A549 (cell line): ENCODE measurements around the gene LAMA3. TPM values are rescaled to one million over a fixed set of nuclear protein-coding genes. Genes with fewer than 3 reads are reported as not detected.

Experiments
- ATAC-seq, 2 experiments: fragments of 200-7000 bp in 1 of 2; fragments of >200 bp in 1 of 2; cut with Nextera tagmentation in 1 of 2; cut with Tn5 transposase in 1 of 2; 3 replicates each; pipeline versions ENCODE4 v1.8.0 to v1.9.1; 2018 to 2020; ENCODE audit warnings: mild to moderate bottlenecking in 1 of 2, moderate library complexity in 1 of 2
- CTCF ChIA-PET: fragments of 300-600 bp; sonication (Branson Sonifier 250); formaldehyde crosslinking; extraction: SDS; loops from one replicate; lab custom pipeline; 2021; ENCODE audit warnings: antibody characterized with exemption, inconsistent platforms; lab: Yijun Ruan, JAX
- POLR2A ChIA-PET: fragments of 350-600 bp; formaldehyde crosslinking; extraction: SDS; loops from one replicate; lab custom pipeline; 2021; ENCODE audit warnings: antibody characterized with exemption, inconsistent platforms; lab: Yijun Ruan, JAX
- DNase-seq, 2 experiments: peaks; one replicate each; pipeline versions ENCODE4 v3.0.0 to v3.0.0-alpha.2; 2011 to 2016; ENCODE audit warnings: low read depth in 1 of 2, low spot score in 1 of 2
- FAIRE-seq: peaks from 2 replicates; lab custom pipeline; 2011; peaks lifted over from hg19 to GRCh38; lab: Jason Lieb, UNC
- H3K27ac ChIP-seq, 2 experiments: fragments of >200 bp; sonication (Bioruptor Twin); formaldehyde crosslinking; 3 replicates each; pipeline ENCODE4 v1.5.1; 2016 to 2017
- H3K4me1 ChIP-seq: fragments of >200 bp; sonication (Bioruptor Twin); formaldehyde crosslinking; 3 replicates; pipeline ENCODE4 v1.6.1; 2016
- H3K4me2 ChIP-seq: fragments of >200 bp; sonication (Bioruptor Twin); formaldehyde crosslinking; 3 replicates; pipeline ENCODE4 v1.6.1; 2016
- H3K4me3 ChIP-seq: fragments of >200 bp; sonication (Bioruptor Twin); formaldehyde crosslinking; 3 replicates; pipeline ENCODE4 v1.5.1; 2016
- H3K9me3 ChIP-seq: fragments of >200 bp; sonication (Bioruptor Twin); formaldehyde crosslinking; 3 replicates; pipeline ENCODE4 v1.6.1; 2016
- BHLHE40 ChIP-seq: IDR thresholded peaks from 2 replicates; pipeline ENCODE4 v1.6.1; 2012; ENCODE audit warnings: low read depth, low read length, inconsistent platforms
- CHD4 ChIP-seq: fragments of 200-600 bp; sonication (generic); IDR thresholded peaks from 2 replicates; pipeline ENCODE4 v1.6.1; 2016; ENCODE audit warnings: antibody characterized with exemption, mild to moderate bottlenecking, borderline replicate concordance
- EHMT2 ChIP-seq: fragments of 200-600 bp; sonication (generic); IDR thresholded peaks from 2 replicates; pipeline ENCODE4 v1.6.1; 2016; ENCODE audit warnings: antibody characterized with exemption, low read depth, mild to moderate bottlenecking, moderate library complexity
- ELK1 ChIP-seq: fragments of 150-350 bp; IDR thresholded peaks from 2 replicates; pipeline ENCODE4 v1.6.1; 2014; ENCODE audit warnings: low read depth, mild to moderate bottlenecking, low read length
- ESRRA ChIP-seq: fragments of 150-350 bp; IDR thresholded peaks from 2 replicates; pipeline ENCODE4 v1.6.1; 2014; ENCODE audit warnings: mild to moderate bottlenecking, low read length, borderline replicate concordance
- FOSB ChIP-seq: fragments of 250-450 bp; sonication (Bioruptor Pico); IDR thresholded peaks from 2 replicates; pipeline ENCODE4 v1.5.0; 2020; ENCODE audit warnings: mild to moderate bottlenecking, moderate library complexity
- FOXS1 ChIP-seq: fragments of 250-450 bp; sonication (Bioruptor Pico); IDR thresholded peaks from 2 replicates; pipeline ENCODE4 v1.5.0; 2020; ENCODE audit warnings: mild to moderate bottlenecking, moderate library complexity
- HEYL ChIP-seq: fragments of 250-450 bp; sonication (Bioruptor Pico); IDR thresholded peaks from 2 replicates; pipeline ENCODE4 v1.8.0; 2021; ENCODE audit warnings: mild to moderate bottlenecking, moderate library complexity
- HMGXB4 ChIP-seq: fragments of 250-450 bp; sonication (Bioruptor Pico); IDR thresholded peaks from 2 replicates; pipeline ENCODE4 v1.5.0; 2021; ENCODE audit warnings: mild to moderate bottlenecking, moderate library complexity, borderline replicate concordance
- HOXB13 ChIP-seq: fragments of 250-450 bp; sonication (Bioruptor Pico); IDR thresholded peaks from 2 replicates; pipeline ENCODE4 v1.5.0; 2020; ENCODE audit warnings: low read depth, mild to moderate bottlenecking, moderate library complexity
- JUNB ChIP-seq: fragments of >200 bp; sonication (Bioruptor Twin); formaldehyde crosslinking; IDR thresholded peaks from 2 replicates; pipeline ENCODE4 v1.6.1; 2016
- MAZ ChIP-seq: fragments of 150-350 bp; IDR thresholded peaks from 2 replicates; pipeline ENCODE4 v1.6.1; 2014; ENCODE audit warnings: antibody characterized with exemption, low read depth, low read length, borderline replicate concordance
- MYC ChIP-seq: IDR thresholded peaks from 2 replicates; pipeline ENCODE4 v1.6.1; 2012; ENCODE audit warnings: mild to moderate bottlenecking, inconsistent platforms, low read length, improper control_type of control experiment, borderline replicate concordance
- NFE2L2 ChIP-seq: fragments of 150-350 bp; conservative IDR thresholded peaks from 2 replicates; pipeline ENCODE4 v1.6.1; 2014; ENCODE audit warnings: low read length
- NPAS2 ChIP-seq: fragments of 250-450 bp; sonication (Bioruptor Pico); IDR thresholded peaks from 2 replicates; pipeline ENCODE4 v1.8.0; 2022; ENCODE audit warnings: mild to moderate bottlenecking, moderate library complexity, borderline replicate concordance
- PBX3 ChIP-seq: IDR thresholded peaks from 2 replicates; pipeline ENCODE4 v1.6.1; 2012
- POLR2A ChIP-seq: IDR thresholded peaks from 2 replicates; pipeline ENCODE4 v1.6.1; 2012; ENCODE audit warnings: mild to moderate bottlenecking, low read length
- RARB ChIP-seq: fragments of 250-450 bp; sonication (Bioruptor Pico); IDR thresholded peaks from 2 replicates; pipeline ENCODE4 v1.8.0; 2021; ENCODE audit warnings: mild to moderate bottlenecking, moderate library complexity
- RCOR1 ChIP-seq: fragments of 150-350 bp; IDR thresholded peaks from 2 replicates; pipeline ENCODE4 v1.6.1; 2014; ENCODE audit warnings: antibody characterized with exemption, low read length, low read depth
- RFX5 ChIP-seq: fragments of 450-650 bp; IDR thresholded peaks from 2 replicates; pipeline ENCODE4 v1.7.1; 2014; ENCODE audit warnings: antibody characterized with exemption, mild to moderate bottlenecking, moderate library complexity
- SREBF2 ChIP-seq: fragments of 450-650 bp; IDR thresholded peaks from 2 replicates; pipeline ENCODE4 v1.6.1; 2014; ENCODE audit warnings: mild to moderate bottlenecking, moderate library complexity
- ZC3H11A ChIP-seq: fragments of 450-650 bp; IDR thresholded peaks from 2 replicates; pipeline ENCODE4 v1.6.1; 2014; ENCODE audit warnings: antibody characterized with exemption, mild to moderate bottlenecking
- ZNF302 ChIP-seq: fragments of 250-450 bp; sonication (Bioruptor Pico); IDR thresholded peaks from 2 replicates; pipeline ENCODE4 v1.9.0; 2021; ENCODE audit warnings: inconsistent platforms, mild to moderate bottlenecking, moderate library complexity
- ZSCAN20 ChIP-seq: fragments of 250-450 bp; sonication (Bioruptor Pico); IDR thresholded peaks from 2 replicates; pipeline ENCODE4 v1.8.0; 2022; ENCODE audit warnings: mild to moderate bottlenecking, moderate library complexity
- WGBS: methylation state at CpG from one replicate; pipeline ENCODE4 v1.1.6; 2017; ENCODE audit errors: missing lambda C conversion rate; 5-methylcytosine and 5-hydroxymethylcytosine counted together
- polyA plus RNA-seq, 4 experiments: library from polyadenylated mRNA; depleted of rRNA in 3 of 4; stranded (reverse); fragments of >200 nt; fragmentation: RNase III in 1 of 4; extraction: RNeasy Plus Mini Kit Qiagen cat#74134 plus additional on column Dnase treatment in 1 of 4; gene quantifications; 2 replicates in 3 of 4; 3 replicates in 1 of 4; pipeline ENCODE4 v1.2.3, GENCODE V29; 2011 to 2017
- TF ChIP-seq, protein P1 (sequence below): fragments of >200 bp; sonication (Bioruptor Twin); formaldehyde crosslinking; IDR thresholded peaks from 3 replicates; pipeline ENCODE4 v1.6.1; 2016
- TF ChIP-seq, protein P2 (sequence below): IDR thresholded peaks from 2 replicates; pipeline ENCODE4 v1.6.1; 2012; ENCODE audit warnings: low read depth, borderline replicate concordance
- TF ChIP-seq, protein P3 (sequence below): fragments of >200 bp; sonication (Bioruptor Twin); formaldehyde crosslinking; IDR thresholded peaks from 3 replicates; pipeline ENCODE4 v1.5.1; 2016
- TF ChIP-seq, protein P4 (sequence below): IDR thresholded peaks from 2 replicates; pipeline ENCODE4 v1.6.1; 2012

LAMA3 gene
- polyA plus RNA-seq, 2 of the 4 experiments (the other 2 are of a cell fraction): 18.2 to 31.0 TPM

- Histone ChIP-seq H3K4me3 (no peak overlapping the region), H3K4me1 (no peaks in the 10 kb centered on the region), H3K9me3 (no peaks in the 10 kb centered on the region), H3K4me2 (no peak overlapping the region), H3K27ac (no peak overlapping the region)
- TF ChIP-seq, protein P1, sequence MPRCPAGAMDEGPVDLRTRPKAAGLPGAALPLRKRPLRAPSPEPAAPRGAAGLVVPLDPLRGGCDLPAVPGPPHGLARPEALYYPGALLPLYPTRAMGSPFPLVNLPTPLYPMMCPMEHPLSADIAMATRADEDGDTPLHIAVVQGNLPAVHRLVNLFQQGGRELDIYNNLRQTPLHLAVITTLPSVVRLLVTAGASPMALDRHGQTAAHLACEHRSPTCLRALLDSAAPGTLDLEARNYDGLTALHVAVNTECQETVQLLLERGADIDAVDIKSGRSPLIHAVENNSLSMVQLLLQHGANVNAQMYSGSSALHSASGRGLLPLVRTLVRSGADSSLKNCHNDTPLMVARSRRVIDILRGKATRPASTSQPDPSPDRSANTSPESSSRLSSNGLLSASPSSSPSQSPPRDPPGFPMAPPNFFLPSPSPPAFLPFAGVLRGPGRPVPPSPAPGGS: no peak
- TF ChIP-seq FOXS1 (CRISPR knock-in tag) (no peak), JUNB (no peak), EHMT2 (no peak), RFX5 (no peak), NFE2L2 (no peak), ELK1 (no peak), MAZ (no peak), MYC (no peak), HMGXB4 (CRISPR knock-in tag) (no peak), NPAS2 (CRISPR knock-in tag) (no peak), HOXB13 (CRISPR knock-in tag) (no peak), RCOR1 (no peak), BHLHE40 (no peak), ZNF302 (CRISPR knock-in tag) (no peak), ESRRA (no peak)
- TF ChIP-seq, protein P2, sequence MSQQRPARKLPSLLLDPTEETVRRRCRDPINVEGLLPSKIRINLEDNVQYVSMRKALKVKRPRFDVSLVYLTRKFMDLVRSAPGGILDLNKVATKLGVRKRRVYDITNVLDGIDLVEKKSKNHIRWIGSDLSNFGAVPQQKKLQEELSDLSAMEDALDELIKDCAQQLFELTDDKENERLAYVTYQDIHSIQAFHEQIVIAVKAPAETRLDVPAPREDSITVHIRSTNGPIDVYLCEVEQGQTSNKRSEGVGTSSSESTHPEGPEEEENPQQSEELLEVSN: no peak
- ATAC-seq (no peak), FAIRE-seq (no peak), DNase-seq (no peak)
- ChIA-PET POLR2A (no interaction called here), CTCF (interaction anchor here (1.0 to 1.4 kb wide), 3 partner anchors 12 to 24 kb away, joined by 3 to 4 read pairs (median 3); no protein-coding TSS in a partner anchor)
- 89% methylated on average over 5 of the region's 5 CpGs for WGBS
These were observed 249.7 kb downstream of the LAMA3 start for GRCh38 chr18:23938901-23939341.

DNA sequence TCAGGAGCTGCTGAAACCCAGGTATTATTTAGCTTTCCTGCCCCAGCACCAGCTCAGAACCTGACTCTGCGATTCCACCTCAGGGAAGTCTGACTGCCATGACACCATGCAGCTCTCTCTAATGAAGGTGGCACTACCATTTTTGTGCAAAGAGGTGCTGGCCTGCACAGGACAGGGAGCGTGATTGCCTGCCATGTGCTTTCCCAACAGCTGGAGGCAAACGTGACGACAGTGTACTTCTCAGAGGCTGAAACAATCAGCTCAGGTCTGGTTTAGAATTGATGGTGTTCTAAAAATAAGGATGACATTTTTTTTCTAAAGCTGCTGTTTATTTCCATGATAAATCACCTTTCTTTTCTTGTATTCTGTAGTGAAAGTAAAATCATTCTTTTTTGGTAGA is 250.1 kb downstream of the LAMA3 start:
- H3K9me3 ChIP-seq: no peaks in the 10 kb centered on the region
- no peak overlapping the region for H3K4me2 ChIP-seq
- FAIRE-seq (no peak), ATAC-seq (no peak), DNase-seq (no peak)
- WGBS: 91% methylated on average over 4 of the region's 4 CpGs
- H3K27ac ChIP-seq: no peak overlapping the region
- POLR2A ChIA-PET: no interaction called here
- TF ChIP-seq PBX3 (no peak), NFE2L2 (no peak), RARB (CRISPR knock-in tag) (no peak), POLR2A (no peak), EHMT2 (no peak), SREBF2 (no peak), FOSB (no peak), RCOR1 (no peak), ZC3H11A (no peak), ELK1 (no peak), ZSCAN20 (CRISPR knock-in tag) (no peak), CHD4 (no peak), HOXB13 (CRISPR knock-in tag) (no peak), HEYL (CRISPR knock-in tag) (no peak)
- TF ChIP-seq, protein P3, sequence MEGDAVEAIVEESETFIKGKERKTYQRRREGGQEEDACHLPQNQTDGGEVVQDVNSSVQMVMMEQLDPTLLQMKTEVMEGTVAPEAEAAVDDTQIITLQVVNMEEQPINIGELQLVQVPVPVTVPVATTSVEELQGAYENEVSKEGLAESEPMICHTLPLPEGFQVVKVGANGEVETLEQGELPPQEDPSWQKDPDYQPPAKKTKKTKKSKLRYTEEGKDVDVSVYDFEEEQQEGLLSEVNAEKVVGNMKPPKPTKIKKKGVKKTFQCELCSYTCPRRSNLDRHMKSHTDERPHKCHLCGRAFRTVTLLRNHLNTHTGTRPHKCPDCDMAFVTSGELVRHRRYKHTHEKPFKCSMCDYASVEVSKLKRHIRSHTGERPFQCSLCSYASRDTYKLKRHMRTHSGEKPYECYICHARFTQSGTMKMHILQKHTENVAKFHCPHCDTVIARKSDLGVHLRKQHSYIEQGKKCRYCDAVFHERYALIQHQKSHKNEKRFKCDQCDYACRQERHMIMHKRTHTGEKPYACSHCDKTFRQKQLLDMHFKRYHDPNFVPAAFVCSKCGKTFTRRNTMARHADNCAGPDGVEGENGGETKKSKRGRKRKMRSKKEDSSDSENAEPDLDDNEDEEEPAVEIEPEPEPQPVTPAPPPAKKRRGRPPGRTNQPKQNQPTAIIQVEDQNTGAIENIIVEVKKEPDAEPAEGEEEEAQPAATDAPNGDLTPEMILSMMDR: no peak
- TF ChIP-seq, protein P4, sequence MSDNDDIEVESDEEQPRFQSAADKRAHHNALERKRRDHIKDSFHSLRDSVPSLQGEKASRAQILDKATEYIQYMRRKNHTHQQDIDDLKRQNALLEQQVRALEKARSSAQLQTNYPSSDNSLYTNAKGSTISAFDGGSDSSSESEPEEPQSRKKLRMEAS: no peak
- CTCF ChIA-PET: interaction anchor here (1.0 to 1.4 kb wide), 2 partner anchors 13 to 25 kb away, joined by 3 read pairs; no protein-coding TSS in a partner anchor
- H3K4me3 ChIP-seq: no peak overlapping the region
- H3K4me1 ChIP-seq: no peaks in the 10 kb centered on the region
